NCI-H526 treated with DMSO at 0.1 percent for 48 hours (cell line): ENCODE results near the gene SLC12A1.
"Not testable (repeated sequence)": the region's sequence is repeated elsewhere in the genome, so short reads cannot be mapped to it uniquely, and the experiment has no call there.

Experiments
- DNase-seq: peaks from one replicate; lab custom pipeline; 2025; lab: John Stamatoyannopoulos, UW

SLC12A1 gene

DNA sequence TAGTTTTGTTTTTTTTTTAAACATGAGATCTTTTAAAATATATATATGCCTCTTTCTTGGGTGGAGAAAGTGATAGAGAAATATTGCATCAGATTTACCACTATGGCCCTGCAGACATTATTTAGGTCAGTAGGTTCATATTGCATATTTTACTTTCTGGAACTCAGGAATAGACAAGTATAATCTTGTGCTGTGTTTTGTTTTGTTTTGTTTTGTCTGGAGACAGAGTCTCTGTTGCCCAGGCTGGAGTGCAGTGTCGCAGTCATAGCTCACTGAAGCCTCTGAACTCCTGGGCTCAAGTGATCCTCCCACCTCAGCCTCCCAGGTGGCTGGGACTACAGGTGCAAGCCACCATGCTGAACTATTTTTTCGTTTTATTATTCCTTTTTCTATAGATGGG is 103.6 kb downstream of the SLC12A1 start:
- no peak for DNase-seq

DNA sequence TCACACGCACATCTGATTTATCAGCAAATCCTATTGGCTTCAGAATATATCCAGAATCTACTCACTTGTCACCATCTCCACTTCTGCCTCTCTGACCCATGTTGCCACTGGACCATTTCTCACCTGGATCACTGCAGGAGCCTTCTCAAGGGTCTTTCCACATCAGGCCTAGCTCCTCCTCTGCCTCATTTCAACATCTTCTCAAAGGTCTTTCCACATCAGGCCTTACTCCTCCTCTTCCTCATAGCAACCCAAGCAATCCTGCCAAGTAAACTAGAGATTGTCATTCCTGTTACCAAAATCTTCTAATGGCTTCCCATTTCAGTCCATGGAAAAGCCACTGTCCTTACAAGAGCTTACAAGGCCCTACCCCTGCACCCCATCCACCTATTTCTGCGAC is 107.1 kb downstream of the SLC12A1 start:
- no peak for DNase-seq

DNA sequence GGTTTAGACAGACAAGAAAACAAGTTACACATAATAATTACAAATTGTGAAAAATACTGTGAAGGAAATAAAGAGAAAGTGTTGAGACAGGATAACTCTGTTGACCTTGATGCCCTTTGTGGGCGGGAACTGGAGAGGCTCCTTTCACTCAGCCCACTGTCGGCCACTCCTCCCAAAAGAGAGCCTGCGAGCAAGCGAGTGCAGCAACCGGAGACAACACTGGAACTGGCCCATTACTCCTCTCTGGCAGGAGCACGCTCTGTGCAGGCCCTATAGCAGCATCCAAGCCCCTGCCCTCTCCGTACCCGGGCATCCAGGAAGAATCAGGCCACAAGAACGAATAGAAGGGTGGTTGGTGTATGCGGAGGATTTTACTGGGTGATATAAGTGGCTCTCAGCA is 108.9 kb downstream of the SLC12A1 start:
- no peak for DNase-seq

DNA sequence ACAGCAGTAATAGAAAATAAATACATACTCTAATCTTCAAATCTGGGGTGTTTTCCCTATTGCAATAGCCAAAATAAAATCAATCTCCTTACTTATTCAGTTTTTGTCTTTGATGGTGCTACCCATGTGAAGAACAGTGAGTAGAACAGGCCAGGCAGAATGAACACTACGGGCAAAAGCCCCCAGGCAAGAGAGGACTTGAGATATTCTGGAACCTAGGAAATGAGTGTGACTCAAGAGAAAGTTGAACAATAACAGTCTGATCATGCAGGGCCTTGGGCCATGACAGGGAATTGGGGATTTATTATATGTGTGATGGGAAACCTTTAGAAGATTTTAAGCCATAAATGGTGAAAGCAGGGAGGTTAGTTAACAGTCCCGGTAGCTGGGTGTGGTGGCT is 111.1 kb downstream of the SLC12A1 start:
- DNase-seq, result no peak

DNA sequence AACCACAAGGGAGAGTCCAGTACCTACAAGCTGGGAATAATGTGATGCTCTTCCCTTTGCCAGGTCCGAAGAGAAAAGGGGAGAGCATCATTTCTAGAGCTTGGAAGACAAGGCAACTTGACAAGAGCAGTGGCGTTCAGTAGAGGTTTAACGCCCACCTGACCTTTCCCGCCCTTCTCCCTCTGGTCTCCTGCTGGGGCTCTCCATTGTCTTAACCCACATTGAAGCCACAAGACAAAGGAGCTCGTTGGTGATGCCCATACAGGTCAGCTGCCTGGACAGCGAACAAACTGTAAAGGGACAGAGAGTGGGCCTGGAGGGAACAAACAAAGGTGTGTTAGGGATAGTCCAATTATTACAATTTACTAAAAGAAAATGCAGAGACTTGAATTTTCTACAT is 112.0 kb downstream of the SLC12A1 start:
- no peak for DNase-seq

DNA sequence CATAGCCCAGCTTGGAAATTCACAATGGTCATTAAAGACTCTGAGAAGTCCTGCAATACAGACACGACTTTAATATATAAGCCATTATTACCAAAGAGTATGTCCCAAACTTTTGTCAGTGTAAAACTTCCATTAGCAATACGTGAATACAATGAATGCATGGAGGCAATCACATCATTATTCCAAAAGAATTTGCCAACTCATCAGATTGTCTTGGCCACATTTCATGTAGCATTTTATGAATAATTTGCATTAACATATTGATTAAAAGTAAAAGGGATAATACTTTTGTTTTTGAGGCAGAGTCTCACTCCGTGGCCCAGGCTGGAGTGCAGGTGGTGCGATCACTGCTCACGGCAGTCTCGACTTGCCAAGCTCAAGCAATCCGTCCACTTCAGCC is 117.2 kb downstream of the SLC12A1 start:
- DNase-seq, result no peak

DNA sequence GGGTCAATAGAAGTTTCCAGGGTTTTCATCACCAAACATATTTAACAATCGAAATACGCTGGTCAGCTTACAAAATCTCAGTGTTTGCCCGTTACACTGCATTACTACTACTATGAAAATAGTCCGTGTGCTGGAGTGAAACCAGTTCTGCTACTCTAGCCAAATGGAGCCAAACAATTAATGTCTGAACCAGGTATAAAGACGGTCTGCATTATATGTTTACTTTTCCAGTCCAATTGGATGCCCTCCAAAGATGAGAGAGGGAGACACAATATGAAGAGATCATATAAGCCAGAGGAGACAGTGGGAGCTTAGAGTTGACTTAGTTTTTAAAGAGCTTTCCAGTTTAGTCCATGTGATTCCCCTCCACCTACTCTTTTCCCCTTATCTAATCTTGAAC is 118.8 kb downstream of the SLC12A1 start:
- no peak for DNase-seq

DNA sequence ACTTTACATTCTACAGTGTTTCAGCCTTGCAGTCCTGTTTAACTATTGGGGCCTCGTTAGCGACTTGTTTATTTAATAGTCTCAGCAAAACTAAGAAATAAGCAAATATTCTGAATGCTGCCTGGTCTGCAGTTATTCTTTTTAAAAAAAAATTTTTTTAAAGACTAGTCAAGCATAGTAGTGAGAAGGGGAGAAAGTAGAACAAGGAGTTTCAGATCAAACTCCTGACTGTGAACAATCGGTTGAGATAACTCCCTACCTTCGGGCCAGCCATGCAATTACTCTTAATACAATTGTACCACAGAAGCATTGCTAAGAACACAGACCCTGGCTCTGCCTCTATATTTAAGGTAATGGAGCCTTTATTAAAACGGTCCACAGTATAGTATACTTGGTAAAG is 119.3 kb downstream of the SLC12A1 start:
- DNase-seq, result no peak

DNA sequence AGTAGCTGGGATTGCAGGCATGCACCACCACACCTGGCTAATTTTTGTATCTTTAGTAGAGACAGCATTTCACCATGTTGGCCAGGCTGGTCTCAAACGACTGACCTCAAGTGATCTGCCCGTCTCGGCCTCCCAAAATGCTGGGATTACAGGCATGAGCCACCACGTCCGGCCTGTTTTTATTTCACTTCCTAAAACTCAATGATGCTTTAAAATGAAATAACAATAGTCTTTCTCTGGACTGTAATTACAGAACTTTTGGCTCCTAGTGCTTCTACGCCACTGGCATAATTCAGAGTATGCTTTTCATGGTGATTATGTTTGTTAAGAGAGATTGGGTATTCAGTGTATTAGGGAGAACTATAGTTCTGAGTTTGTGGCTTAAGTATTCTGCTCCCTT is 120.1 kb downstream of the SLC12A1 start:
- not testable (repeated sequence) for DNase-seq

DNA sequence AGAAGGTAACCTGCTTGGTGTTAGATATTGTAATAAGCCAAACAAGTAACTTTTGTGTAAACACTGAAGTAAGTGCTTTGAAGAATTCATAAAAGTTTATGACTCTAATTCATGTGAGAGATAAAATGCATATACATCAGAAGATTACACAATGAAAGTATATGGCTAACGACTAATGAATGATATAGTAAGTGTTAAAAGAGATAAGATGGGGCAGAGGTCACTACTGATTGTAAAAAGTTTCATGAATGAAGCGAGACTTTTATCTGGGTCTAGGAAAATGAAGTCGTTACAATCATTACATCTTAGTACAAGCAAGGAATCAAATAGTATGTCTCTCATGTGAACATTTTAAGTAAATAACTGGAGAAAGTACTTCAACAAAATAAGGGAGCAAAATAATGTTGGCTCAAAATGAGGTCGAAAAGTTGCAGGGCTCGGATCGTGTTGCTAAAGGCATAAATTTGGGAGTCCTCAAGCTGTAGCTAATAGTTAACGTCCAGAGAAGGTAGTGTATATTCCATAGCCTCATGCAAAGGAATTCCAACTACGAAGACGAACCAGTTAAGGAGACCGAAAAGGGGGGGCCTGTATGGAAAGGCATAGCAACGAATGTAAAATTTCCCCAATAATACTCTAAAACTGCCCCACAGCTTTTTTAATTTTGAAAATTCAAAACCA is 124.1 kb downstream of the SLC12A1 start:
- DNase-seq, result no peak

DNA sequence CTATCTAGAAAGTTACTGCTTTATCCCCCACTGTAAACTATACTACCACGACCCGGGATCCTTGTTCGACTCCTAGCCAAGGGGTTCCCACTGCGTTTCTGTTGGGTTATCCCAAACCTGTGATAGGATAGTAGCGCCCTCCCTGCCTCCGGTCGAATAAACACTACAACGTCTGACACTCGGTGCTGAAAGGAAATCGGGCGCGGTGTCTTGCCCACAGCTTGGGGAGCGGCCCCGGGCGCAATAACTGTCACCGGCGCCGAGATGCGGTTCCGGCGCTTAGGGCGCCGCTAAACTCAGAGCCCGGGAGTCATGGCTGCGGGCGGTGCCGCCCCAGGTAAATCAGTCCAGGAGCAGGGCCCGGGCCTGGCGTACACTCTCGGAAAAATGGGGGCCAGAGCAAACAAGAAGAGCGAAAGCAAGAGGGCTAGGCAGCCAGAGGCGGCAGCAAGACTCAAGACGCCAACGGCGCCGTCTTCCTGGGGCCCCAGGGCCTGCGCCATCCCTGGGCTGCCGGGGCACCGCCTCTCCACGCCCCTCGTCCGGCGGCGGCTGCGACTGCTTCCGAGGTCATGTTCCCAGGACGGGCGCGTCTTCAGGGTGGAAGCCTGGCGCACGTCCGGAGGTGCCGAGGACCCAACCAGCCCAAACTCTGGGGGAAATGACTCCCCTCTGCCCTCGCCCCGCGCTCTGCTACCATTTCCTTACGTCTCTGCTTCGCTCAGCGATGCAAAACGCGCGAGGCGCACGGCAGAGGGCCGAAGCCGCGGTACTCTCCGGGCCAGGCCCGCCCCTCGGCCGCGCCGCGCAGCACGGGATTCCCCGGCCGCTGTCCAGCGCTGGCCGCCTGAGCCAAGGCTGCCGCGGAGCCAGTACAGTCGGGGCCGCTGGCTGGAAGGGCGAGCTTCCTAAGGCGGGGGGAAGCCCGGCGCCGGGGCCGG is 125.0 kb downstream of the SLC12A1 start, which contains the start of gene DUT:
DUT (plus strand) TSS at position 575 of the 941 bp plus-strand sequence; CDS start at position 662, 87 bp downstream.
- peak; percentile 61 for DNase-seq

DNA sequence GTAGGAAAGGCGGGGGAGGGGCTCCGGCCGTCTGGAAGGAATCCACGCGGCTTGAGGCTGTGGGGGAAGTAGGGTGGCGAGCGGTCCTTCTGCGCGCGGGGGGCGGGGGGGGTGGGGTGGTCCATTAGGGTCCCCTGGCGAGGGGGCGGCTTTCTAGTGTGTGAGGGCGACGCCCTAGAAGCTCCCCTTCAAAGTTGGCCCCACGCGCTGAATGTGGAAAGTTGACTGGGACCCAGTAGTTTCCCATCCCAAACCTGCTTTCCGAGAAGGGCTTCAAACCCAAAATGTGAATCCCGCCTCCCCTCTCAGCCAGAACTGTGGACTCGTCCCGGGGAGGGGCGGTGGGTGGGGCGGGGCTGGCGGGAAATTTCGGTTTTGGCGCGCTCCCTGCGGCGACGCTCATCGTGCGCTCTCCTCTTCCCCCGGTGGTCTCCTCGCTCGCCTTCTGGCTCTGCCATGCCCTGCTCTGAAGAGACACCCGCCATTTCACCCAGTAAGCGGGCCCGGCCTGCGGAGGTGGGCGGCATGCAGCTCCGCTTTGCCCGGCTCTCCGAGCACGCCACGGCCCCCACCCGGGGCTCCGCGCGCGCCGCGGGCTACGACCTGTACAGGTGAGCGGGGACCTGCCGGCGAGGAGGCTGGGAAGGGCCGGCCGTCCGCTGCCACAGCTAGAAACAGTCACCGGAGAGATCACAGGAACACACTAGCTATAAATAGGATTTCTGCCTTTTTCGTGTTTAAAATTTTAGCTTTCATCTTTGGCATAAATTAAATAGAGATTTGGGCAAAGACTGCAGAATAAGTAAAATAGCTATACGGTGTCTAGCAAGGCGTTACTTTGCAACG is 125.9 kb downstream of the SLC12A1 start:
- DNase-seq, result peak; percentile 51

DNA sequence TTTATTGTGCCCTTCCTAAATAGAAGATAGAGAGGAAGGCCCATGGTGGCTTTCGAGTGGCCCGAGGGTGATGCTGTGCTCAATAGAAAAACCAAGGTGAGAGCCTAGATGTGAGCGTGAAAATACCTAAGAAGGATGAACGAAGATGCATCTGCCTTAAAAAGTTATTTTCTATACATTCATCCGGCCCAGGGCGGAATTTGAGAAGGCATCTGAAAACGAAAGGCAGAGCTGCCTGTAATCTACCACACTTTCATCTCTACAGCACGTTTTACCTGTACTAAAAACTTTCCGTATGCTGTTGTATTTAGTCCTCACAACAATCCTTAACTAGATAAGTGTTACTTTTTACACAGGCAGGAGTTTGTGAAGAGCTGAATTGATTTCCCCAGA is 126.5 kb downstream of the SLC12A1 start:
- DNase-seq, result no peak

DNA sequence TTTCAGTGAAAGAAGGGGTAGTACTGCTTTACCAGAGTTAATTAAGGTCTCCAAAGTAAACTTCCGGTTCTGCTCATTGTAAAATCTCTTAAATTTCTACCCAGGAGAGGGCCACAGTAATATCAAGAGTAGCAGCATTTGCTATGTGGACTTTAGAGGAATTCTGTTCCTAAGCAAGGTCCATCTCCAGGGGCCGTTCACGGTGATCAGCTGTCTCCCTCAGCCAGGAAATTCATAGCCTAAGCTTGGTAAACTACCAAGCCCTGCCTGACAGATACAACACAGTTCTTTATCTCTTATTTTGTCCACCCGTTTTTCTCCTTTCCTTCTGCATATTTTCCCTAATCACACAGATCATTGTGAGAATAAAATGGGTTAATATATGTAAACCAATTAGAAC is 127.4 kb downstream of the SLC12A1 start:
- no peak for DNase-seq

DNA sequence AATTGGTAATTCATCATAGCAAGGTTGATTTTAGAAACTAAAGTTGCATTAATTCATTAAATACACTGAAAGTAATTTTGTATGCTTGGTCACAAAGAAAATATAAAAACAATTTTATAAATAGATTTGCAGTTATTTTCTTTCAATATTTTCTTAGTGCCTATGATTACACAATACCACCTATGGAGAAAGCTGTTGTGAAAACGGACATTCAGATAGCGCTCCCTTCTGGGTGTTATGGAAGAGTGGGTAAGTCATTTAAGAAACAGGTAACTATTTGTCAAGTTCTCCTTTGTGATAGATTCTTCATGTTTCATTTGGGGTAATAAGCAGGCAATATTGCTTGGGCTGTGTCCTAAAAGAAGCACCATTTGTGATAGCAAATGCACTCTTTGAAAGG is 128.2 kb downstream of the SLC12A1 start:
- DNase-seq, result no peak

DNA sequence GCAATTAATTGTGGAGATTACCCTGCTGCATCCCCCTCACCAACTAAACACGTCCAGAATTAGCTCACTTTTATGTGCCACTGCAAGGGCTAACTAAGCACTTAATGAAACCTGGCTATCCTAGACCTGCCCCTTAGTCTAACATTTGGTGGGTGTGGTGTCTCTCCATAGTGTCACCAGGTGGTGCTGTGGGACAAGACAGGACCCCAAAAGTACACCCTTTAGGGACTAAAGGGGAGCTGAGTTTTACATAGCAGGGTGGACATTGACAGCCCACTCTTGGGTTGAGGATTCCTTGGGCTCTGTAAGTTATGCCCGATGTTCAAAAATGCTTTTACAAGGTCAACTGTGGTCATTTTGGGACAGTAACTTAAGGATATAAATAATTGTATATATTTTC is 130.8 kb downstream of the SLC12A1 start:
- DNase-seq, result no peak

DNA sequence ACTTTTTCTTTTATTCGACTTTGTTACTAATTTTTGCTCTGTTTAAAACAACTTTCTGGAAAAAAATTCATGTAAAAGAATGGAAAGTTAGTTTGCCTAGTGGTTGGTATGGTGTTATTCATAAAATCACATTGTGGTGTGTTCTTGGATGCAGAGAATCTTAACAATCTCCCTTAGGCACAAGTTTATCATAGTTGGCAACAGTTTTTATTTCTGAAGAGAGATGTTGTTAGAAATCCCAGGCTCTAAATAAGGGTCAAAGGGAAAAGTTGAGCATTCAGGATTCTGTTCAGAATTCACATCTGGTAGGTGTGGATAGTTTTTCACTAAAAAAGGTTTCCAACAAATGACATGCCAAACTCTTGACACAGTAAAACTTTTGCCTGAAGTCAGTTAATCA is 131.5 kb downstream of the SLC12A1 start:
- DNase-seq, result no peak

DNA sequence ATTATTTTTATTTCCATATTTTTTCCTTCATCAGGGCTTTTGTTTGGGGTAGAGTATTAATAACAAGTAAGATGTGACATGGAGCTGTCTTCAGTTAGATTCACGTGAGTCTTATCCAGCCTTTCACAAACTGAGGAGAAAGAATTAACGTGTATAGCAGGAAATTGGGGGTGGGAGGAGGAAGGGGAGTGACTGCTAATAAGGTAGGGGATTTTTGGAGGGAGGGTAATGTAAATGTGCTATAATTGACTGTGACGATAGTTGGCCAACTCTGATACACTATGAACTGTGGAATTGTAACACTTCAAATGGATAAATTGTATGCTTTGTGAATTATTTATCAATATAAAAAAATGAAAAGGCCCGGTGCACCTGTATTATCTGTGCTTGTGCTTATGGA is 134.0 kb downstream of the SLC12A1 start:
- no peak for DNase-seq

DNA sequence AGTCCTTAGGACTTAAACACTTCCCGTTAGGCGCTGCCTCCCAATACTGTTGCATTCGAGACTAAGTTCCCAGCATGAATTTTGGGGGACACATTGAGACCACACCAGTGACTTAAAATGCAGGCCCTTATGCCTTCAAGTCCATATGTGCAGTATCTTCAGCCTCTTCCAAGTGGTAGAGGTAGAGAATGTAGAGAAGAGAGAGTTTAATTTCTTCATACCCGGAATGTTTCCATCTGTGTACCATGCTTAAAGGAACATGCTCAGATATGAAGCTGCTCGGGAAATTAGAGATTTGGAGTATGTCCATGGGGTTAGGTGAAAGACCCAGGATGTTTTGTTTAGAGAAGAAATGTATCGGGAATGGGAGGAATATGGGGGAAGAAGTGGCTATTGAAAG is 137.8 kb downstream of the SLC12A1 start:
- no peak for DNase-seq

DNA sequence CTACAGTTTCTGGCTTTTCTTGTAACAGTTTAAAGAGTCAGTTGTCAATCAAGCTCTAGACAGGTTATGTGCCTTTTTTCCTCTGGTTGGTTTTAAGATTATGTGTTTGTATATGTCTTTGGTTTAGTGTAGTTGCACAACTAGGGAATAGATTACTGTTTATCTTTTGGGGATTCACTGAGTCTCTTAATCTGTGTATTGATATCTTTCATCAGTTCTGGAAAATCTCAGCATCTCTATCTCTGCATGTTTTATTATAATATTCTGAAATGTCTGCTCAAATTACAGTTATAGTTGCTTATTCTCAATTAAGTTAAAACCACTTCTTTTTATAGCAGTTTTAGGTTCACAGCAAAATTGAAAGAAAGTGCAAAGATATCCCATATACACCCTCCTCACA is 139.4 kb downstream of the SLC12A1 start:
- no peak for DNase-seq

DNA sequence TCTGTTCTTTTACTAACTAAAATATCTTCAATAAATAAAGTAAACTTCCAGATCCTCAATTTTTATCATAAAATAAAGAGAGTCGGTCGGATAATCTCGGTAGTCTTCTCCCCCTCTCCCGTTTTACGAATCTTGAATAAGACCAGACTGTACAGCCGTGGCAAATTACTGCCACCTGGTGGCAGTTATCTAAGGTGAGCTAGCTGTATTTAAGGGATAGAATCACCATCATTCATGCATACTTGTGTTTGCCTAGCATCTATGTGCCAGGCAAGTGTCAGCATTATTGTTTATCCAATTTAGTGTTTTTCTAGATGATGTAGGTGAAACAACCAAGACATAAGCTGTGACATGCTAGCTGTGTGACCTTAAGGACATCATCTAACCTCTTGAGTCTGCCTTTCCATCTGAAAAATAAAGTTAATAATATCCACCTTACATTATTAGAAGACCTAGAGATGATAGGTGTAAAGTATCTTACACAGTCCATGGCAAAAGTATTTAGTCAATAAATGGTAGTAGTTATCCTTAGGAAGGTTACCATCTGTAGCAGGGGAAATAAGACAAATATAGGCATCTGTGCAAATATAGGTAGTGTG is 146.5 kb downstream of the SLC12A1 start:
- peak; percentile 75 for DNase-seq
